Right cardiac atrium (tissue), 5 donors: Measurements from ENCODE around the gene SNX3. TPM values are rescaled to one million over a fixed set of nuclear protein-coding genes. Genes with fewer than 3 reads are reported as not detected.

ENCODE experiments used
- ATAC-seq, 2 donors: fragments of 200-7000 bp; cut with Tn5 transposase; one replicate each; pipeline versions ENCODE4 v1.8.0 to v1.9.1; 2020; ENCODE audit warnings: moderate library complexity in 2 of 2, mild to moderate bottlenecking in 1 of 2
- DNase-seq, 3 donors: peaks; one replicate each; pipeline ENCODE4 v3.0.0-alpha.2; 2020
- H3K27ac ChIP-seq: one replicate; pipeline ENCODE4 v1.5.1; 2013; ENCODE audit warnings: mild to moderate bottlenecking, low read length, control low read depth, moderate library complexity
- H3K27me3 ChIP-seq: one replicate; pipeline ENCODE4 v1.6.1; 2013; ENCODE audit not compliant: control insufficient read depth, insufficient read depth
- H3K4me1 ChIP-seq: one replicate; pipeline ENCODE4 v1.6.1; 2013; ENCODE audit warnings: low read length; ENCODE audit not compliant: control insufficient read depth, insufficient read depth
- H3K4me3 ChIP-seq: one replicate; pipeline ENCODE4 v1.5.1; 2013; ENCODE audit warnings: low read length, control low read depth
- H3K9me3 ChIP-seq: one replicate; pipeline ENCODE4 v1.6.1; 2013; ENCODE audit warnings: low read length; ENCODE audit not compliant: control insufficient read depth
- WGBS: extraction: QIAGEN DNeasy Blood & Tissue Kit; methylation state at CpG from one replicate; pipeline ENCODE4 v1.1.7; 2013; 5-methylcytosine and 5-hydroxymethylcytosine counted together
- intact Hi-C, 4 donors: fragments of 100-400 bp; cut with DNase I; formaldehyde crosslinking; loops; one replicate each; pipeline versions ENCODE4 v1.11.0 to v1.14.0; 2022 to 2023
- polyA plus RNA-seq: library from polyadenylated mRNA; stranded (reverse); fragments of 200-250 nt; gene quantifications from one replicate; pipeline ENCODE4 v1.2.3, GENCODE V29; 2013
- total RNA-seq, 4 donors: library from RNA; stranded (reverse); fragmentation: NEBNext Ultra II Directional; extraction: Animal tissue kit (Norgen Biotek cat#: 25700); gene quantifications; one replicate each; pipeline ENCODE4 v1.2.1, GENCODE V29; 2021
- donor health status: healthy with polysubstance abuse.
- donor health status: DM: no; HTN: yes; CAD: no.
- donor health status: DM: no; HTN: no; CAD: no.
- donor health status: DM: no; HTN: yes; CAD: no; lungs with severe emphysema.
- donor health status: DM: yes; HTN: yes; CAD: no.

The SNX3 gene
- total and polyA plus RNA-seq, 5 donors = 203 to 354 (median 248) TPM

DNA sequence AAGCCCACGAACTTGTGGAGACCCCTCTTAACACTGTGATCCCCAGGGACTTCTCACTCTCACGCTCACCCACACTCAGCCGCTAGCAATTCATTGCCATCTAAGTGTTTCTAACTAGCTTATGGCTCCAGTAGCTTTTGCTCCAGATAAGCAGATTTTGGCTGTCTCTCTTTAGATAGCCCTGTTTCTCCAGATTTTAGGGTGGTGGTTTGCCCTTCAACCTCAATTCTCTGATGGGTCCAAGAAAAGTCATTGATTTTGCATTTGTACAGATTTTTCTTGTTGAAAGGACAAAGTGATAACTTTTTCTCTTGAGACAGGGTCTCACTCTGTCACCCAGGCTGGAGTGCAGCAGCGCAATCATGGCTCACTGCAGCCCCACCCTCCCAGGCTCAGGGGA lies 53.8 kb downstream of the SNX3 start:
- H3K4me3 ChIP-seq = no peak overlapping the region
- intact Hi-C loops = no loop called here
- no peak overlapping the region for H3K27ac ChIP-seq
- no peaks in the 10 kb centered on the region for H3K9me3 ChIP-seq
- DNase-seq = no peak
- ATAC-seq = no peak
- no peaks in the 10 kb centered on the region for H3K27me3 ChIP-seq
- peaks cover 4% of the 10 kb centered on the region for H3K4me1 ChIP-seq
- 93% methylated on average over 4 of the region's 4 CpGs for WGBS

DNA sequence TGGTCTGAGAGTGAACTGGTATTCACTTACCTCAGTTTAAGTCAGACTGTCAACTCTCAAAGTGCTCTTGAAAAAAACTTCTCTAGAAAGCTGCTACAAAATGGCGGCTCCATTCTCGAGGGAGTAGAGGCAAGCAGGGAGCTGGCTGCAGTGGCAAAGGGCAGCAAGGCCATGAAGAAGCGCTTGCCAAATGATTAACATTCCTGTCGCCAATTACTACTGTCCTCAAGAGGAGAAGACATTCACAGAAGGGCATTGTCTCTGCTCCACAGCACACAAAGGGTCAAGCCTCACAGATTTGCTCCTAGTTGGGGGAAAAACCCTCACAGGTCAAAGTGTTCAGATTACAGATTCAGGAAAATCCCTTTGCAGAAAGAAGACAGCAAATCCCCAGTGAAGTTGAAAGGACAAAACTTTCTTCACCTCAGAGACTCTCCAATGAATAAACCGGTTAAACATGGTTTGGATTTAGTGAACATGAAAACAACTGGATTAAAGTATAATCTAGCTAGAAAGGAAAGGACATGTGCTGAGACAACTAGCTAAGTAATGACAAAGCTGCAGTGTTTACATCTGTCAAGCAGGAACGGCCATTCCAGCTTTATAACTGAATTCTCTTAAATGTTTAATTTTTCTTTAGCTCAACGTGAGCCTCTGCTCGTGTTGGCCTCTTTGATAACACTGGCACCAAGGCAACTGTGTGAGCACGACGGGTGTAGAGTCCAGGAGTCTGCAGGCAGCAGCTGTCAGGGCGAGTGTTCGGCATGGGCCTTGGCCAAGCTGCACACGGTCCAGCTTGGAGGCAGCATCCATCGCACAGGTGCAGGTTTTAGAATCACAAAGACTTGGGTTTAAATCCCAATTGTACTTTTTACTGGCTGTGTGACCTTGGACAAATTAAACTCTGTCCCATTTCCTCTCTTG lies 57.4 kb downstream of the SNX3 start:
- intact Hi-C loops = no loop called here

DNA sequence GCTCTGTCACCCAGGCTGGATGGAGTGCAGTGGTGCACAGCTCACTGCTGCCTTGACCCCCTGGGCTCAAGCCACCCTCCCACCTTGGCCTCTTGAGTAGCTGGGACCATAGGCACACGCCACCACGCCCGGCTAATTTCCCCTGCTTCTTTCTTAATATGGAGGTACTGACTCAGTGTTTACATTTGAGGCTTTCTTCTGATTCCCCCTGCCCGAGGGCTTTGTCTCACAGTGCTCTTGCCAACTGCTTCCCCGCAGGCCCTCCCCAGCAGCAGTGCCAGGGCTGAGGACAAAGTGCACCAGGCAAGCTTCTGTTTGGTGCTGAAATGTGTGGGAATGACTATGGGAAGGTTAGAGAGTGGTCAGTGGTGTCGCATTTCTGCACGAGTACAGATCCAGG lies 60.2 kb downstream of the SNX3 start:
- DNase-seq = no peak
- intact Hi-C loops = no loop called here
- ATAC-seq = no peak
- Histone ChIP-seq H3K27me3 (no peaks in the 10 kb centered on the region), H3K27ac (no peak overlapping the region), H3K4me1 (no peaks in the 10 kb centered on the region), H3K9me3 (no peaks in the 10 kb centered on the region), H3K4me3 (no peak overlapping the region)
- 86% methylated on average over 7 of the region's 7 CpGs for WGBS

More for the DNA sequence above, 57.4 kb downstream of the SNX3 start:
- 71% methylated on average over 14 of the region's 14 CpGs for WGBS
- Histone ChIP-seq H3K4me3 (no peak overlapping the region), H3K9me3 (no peaks in the 10 kb centered on the region), H3K4me1 (no peaks in the 10 kb centered on the region), H3K27ac (no peak overlapping the region), H3K27me3 (no peaks in the 10 kb centered on the region)
- no peak for DNase-seq
- ATAC-seq = no peak

DNA sequence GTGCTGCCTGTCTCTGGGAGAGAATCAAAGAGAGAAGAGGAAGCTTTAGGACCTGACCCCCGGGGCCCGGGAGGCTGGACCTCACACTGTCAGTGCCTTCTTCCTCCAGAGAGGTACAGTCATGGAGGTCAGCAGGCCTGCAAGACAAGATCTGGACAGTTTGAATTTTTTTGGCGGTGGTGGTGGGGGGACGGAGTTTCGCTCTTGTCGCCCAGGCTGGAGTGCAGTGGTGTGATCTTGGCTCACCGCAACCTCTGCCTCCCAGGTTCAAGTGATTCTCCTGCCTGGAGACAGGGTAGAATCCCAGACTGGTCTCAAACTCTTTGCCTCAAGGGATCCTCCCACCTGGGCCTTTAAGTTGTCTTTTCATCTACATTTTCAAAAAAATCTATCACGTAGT lies 60.7 kb downstream of the SNX3 start:
- no peak for ATAC-seq
- 94% methylated on average over 8 of the region's 8 CpGs for WGBS
- Histone ChIP-seq H3K9me3 (no peaks in the 10 kb centered on the region), H3K27me3 (no peaks in the 10 kb centered on the region), H3K27ac (no peak overlapping the region), H3K4me3 (no peak overlapping the region), H3K4me1 (no peaks in the 10 kb centered on the region)
- intact Hi-C loops = no loop called here
- DNase-seq = no peak

DNA sequence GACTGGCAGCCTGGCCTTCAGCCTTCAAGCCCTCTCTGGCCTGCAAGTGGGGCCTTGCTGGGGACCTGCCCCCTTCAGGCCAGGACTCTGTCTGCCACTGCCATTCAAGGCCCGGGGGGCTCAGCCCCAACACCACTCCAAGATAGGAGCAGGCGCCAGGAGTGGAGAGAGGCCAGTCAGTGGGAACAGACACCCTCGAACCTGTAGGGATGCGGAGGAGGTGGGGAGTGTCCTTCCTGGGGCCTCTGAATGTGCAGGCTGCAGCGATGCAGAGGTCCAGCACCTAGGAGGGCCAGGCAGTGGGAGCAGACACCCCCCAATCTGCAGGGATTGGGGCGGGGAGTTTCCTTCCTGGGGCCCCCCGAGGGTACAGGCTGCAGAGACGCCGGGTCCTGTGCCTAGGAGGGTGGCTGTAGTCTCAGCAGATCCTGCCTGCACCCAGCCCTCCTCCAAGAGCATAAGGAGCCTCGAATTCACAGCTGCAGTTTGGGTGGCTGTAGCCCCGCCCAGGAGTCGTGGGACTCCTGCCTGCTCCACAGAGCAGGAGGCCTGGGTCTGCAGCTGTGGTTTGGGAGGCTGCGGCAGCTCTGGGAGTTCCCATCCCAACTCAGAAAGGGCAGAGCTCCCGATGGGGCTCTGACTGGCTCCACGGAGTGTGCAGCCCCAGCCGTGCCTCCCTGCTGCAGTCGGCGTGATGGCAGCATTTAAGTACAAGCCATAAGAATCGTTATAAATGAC lies 61.9 kb downstream of the SNX3 start:
- 84% methylated on average over 19 of the region's 19 CpGs for WGBS
- no peak overlapping the region for H3K4me3 ChIP-seq
- no peaks in the 10 kb centered on the region for H3K27me3 ChIP-seq
- DNase-seq (no peak), ATAC-seq (no peak)
- intact Hi-C loops = no loop called here
- no peaks in the 10 kb centered on the region for H3K4me1 ChIP-seq
- no peaks in the 10 kb centered on the region for H3K9me3 ChIP-seq
- no peak overlapping the region for H3K27ac ChIP-seq

DNA sequence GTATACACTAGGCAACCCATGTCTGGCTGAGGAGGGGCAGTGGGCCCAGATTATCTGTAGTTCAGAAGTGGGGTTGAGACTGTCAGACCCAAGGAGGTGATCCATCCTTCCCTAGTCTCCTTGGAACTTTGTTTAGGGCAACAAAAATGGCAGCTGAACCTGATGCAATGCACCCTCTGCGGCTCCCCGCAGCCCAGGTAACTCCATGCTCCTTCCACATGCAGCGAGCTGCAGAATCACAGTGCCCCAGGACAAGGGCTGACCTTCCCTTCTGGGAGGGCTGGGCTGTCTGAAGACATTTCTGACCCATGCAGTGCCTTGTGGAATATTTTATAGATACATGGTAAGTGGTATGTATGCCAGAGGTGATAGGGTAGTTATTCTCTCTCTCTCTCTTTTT lies 65.6 kb downstream of the SNX3 start:
- Histone ChIP-seq H3K27me3 (peaks cover 2% of the 10 kb centered on the region), H3K27ac (no peak overlapping the region), H3K4me1 (no peaks in the 10 kb centered on the region), H3K4me3 (no peak overlapping the region), H3K9me3 (no peaks in the 10 kb centered on the region)
- ATAC-seq (no peak), DNase-seq (no peak)
- intact Hi-C loops = no loop called here
- 83% methylated on average over 3 of the region's 3 CpGs for WGBS

DNA sequence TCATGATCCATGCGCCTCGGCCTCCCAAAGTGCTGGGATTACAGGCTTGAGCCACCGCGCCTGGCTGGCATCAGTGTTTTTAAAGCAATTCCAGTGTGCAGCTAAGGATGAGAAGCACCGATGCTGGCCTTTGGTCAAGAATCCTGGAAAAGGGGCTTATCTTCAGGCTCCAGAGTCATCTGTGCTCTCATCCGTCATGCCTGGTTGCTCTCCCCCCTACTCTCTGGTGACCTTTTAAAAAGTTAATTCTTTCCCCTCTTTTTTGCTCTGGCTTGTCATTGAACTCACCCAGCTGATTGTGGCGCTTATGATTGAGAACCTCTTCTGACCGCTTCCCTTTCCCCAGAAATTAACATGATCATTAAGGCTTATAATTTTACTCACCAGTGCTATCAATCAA lies 66.3 kb downstream of the SNX3 start:
- WGBS = 65% methylated on average over 8 of the region's 8 CpGs
- Histone ChIP-seq H3K4me3 (no peak overlapping the region), H3K9me3 (no peaks in the 10 kb centered on the region), H3K4me1 (no peaks in the 10 kb centered on the region), H3K27ac (no peak overlapping the region), H3K27me3 (peaks cover 2% of the 10 kb centered on the region)
- no peak for DNase-seq
- intact Hi-C loops = no loop called here
- no peak for ATAC-seq

DNA sequence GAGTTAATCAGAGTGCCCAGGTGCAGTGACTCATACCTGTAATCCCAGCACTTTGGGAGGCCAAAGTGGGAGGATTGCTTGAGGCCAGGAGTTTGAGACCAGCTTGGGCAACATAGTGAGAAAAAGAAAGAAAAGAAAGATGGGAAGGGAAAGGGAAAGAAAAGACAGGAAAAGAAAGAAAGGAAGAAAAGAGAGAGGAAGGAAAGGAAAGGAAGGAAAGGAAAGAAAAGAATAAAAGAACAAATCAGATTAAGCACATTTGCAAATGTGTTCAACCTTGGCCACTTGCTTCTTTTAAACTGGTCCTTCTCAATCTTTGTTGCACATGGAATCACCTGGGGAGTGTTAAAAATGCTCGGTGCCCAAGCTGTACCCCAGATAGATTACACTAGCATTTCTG lies 67.0 kb downstream of the SNX3 start:
- 71% methylated on average over 1 of the region's 1 CpG for WGBS
- Histone ChIP-seq H3K4me1 (no peaks in the 10 kb centered on the region), H3K27ac (no peak overlapping the region), H3K4me3 (no peak overlapping the region), H3K9me3 (no peaks in the 10 kb centered on the region), H3K27me3 (peaks cover 4% of the 10 kb centered on the region)
- intact Hi-C loops = no loop called here
- no peak for DNase-seq
- no peak for ATAC-seq

DNA sequence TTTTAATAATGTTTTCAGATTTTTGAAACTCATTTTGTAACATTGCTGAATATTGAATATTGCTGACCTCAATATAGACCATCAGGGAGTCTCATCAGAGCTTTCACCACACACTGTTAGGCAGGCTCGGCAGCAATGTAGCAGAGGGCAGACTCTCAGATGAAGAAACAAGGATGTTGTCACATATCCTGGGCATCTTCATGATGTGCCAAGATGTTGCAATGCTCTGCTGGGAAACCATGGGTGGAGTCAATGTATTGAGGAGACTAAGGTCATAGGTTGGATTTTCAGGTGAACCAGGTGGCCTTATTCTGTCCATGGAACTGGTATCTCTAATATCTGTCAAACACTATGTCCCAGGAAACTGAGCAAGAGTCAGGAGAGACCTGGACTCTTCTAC lies 67.7 kb downstream of the SNX3 start:
- ATAC-seq (no peak), DNase-seq (no peak)
- Histone ChIP-seq H3K4me1 (no peaks in the 10 kb centered on the region), H3K27ac (no peak overlapping the region), H3K4me3 (no peak overlapping the region), H3K9me3 (no peaks in the 10 kb centered on the region), H3K27me3 (peaks cover 4% of the 10 kb centered on the region)
- 83% methylated on average over 1 of the region's 1 CpG for WGBS
- intact Hi-C loops = no loop called here

DNA sequence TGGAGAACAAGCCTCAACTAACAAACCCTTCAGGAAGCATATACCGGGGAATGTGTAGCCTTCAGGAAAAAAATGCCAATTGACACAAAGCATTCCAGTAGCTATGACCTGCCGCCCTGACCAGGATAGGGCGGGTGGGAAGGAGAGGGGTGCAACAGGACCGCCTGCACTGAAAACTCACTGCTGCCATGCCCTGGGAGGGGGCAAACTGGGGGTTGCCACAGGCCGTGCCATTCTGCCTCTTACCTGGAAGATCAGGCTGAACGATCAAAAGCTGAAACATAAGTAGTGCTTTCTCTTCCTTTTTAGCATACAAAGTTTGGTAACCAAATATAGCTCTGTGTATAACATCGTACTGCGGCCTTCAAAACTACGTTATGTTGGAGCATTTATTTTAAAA lies 73.3 kb downstream of the SNX3 start:
- Histone ChIP-seq H3K4me1 (no peaks in the 10 kb centered on the region), H3K27me3 (peaks cover 4% of the 10 kb centered on the region), H3K9me3 (no peaks in the 10 kb centered on the region), H3K4me3 (no peak overlapping the region), H3K27ac (no peak overlapping the region)
- intact Hi-C loops = no loop called here
- DNase-seq (no peak), ATAC-seq (no peak)
- 86% methylated on average over 9 of the region's 9 CpGs for WGBS

DNA sequence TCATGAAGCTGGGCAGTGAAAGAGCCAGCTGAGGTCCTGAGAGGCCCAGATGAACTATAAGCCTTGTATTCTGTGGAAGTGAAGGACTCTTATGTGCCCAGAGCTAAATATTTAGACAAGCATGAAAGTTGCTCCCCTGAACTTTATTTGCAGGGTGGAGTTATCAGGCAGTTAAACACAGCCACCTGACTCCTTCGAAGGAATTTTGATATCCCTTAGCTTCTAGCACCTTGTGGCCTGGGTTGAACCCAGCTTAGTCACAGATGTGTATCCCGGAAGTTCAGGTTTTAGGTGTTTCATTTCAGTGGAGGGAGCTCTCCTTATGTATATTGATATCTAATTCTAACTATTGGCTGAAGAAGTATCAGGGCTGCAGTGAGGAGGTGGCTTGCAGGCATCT lies 74.6 kb downstream of the SNX3 start:
- WGBS = 77% methylated on average over 2 of the region's 2 CpGs
- intact Hi-C loops = no loop called here
- DNase-seq = no peak
- Histone ChIP-seq H3K27ac (no peak overlapping the region), H3K4me1 (no peaks in the 10 kb centered on the region), H3K4me3 (no peak overlapping the region), H3K9me3 (no peaks in the 10 kb centered on the region), H3K27me3 (peaks cover 4% of the 10 kb centered on the region)
- no peak for ATAC-seq
